ENCODE results near the gene CYB5D1. TPM values are rescaled to one million over a fixed set of nuclear protein-coding genes. Genes with fewer than 3 reads are reported as not detected.

CYB5D1 gene
- total RNA-seq, 6 donors from 2014 or later: 5.2 to 12.4 (median 7.3) TPM

DNA sequence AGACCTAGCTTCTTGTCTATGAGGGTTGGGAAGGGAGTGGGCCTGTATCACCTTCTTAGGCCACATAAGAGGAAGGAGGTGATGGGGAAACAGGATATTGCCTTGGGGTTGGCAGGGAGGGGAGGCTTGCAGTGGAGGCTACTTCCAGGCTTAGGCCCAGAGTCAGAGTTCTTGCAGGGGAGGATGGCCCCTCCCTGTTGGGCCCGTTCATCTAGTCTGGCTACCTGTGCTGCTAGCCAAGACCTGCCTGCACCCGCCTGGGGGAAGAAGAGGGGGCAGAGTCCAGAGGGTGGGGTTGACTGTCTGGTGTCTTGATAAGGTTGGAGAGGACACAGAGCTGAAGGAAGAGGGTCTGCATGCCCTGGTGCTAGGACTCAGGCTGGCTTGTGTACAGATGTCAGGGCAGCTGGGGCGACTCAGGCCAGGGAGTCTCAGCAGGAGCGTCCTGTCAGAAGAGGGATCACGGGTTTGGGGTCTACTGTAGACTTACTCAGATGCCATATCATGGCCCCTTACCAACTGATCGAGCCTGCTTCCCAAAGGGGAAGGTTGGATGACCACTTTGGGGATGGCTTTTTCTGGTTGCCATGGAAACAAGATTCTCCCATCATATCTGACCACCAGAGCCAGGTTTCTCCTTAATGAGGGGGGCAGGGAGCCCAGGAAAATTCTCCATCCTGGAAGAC, 18.5 kb upstream of the CYB5D1 start:
- WGBS, 2 donors: 57 to 66% methylated on average over 5 to 6 of the region's 6 CpGs
- Histone ChIP-seq H3K27ac (peak overlapping the region; percentile 99 to 100 (median 99)), H3K27me3 (no peaks in the 10 kb centered on the region), H3K4me1 (peaks cover 44 to 67% (median 50%) of the 10 kb centered on the region in 4 donors), H3K9me3 (no peaks in the 10 kb centered on the region), H3K4me3 (peak overlapping the region in 1 of 4 donors; percentile 71), H3K36me3 (peaks cover 0 to 3% (median 0%) of the 10 kb centered on the region in 4 donors)
- peak in 1 of 2 donors; percentile 67 for DNase-seq
- no peak for TF ChIP-seq POLR2A (IDR thresholded peaks at IDR 0.05)
- TF ChIP-seq POLR2AphosphoS5 (IDR thresholded peaks at IDR 0.05): peak in 1 of 2 donors; percentile 37
- no peak for ATAC-seq (ENCODE audit: low FRiP score in 2 of 2)

DNA sequence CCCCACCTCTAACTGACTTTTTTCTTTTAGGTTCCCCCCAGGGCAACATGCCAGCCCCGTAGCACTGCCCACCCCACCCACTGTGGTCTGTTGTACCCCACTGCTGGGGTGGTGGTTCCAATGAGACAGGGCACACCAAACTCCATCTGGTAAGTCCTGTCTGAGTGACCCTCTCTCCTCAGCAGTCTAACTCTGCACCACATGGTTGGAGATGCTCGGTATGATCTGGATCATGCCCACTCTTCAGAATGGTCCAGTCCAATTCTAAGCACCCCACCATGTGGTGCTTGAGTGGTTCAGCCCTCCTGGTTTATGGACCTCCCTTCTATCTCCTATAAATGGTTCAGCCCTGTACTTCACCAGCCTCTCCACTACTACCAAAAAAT, 17.9 kb upstream of the CYB5D1 start:
- no peak for TF ChIP-seq POLR2A (IDR thresholded peaks at IDR 0.05)
- TF ChIP-seq POLR2AphosphoS5 (IDR thresholded peaks at IDR 0.05): no peak
- Histone ChIP-seq H3K4me3 (peak overlapping the region in 1 of 4 donors; percentile 71), H3K4me1 (peaks cover 44 to 68% (median 50%) of the 10 kb centered on the region in 4 donors), H3K9me3 (no peaks in the 10 kb centered on the region), H3K27me3 (no peaks in the 10 kb centered on the region), H3K27ac (peak overlapping the region; percentile 99 to 100 (median 99)), H3K36me3 (peaks cover 0 to 3% (median 0%) of the 10 kb centered on the region in 4 donors)
- no peak for DNase-seq
- no peak for ATAC-seq (ENCODE audit: low FRiP score in 2 of 2)
- 68 to 75% methylated on average over 2 of the region's 2 CpGs for WGBS, 2 donors

DNA sequence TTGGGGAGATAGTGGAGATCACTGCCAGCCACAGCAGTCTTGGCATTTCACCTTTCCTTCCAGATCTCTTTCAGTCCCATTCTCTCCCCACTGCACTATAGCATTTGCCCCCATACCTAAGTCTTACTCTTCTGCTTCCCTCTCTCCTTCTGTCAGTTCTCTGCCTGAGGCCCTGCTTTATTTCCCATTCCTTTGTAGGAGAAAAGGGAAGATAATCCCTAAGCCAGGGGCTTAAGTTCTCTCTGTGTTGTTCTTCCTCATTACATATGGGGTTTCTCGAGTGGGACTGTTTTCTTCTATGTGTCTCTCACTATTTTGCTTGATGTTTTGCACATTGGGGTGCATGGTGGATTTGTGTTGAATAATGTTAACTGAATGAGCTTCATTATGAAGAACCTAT, 17.4 kb upstream of the CYB5D1 start:
- H3K4me1 ChIP-seq: peaks cover 50 to 74% (median 56%) of the 10 kb centered on the region in 4 donors
- peak overlapping the region in 1 of 4 donors; percentile 71 for H3K4me3 ChIP-seq

DNA sequence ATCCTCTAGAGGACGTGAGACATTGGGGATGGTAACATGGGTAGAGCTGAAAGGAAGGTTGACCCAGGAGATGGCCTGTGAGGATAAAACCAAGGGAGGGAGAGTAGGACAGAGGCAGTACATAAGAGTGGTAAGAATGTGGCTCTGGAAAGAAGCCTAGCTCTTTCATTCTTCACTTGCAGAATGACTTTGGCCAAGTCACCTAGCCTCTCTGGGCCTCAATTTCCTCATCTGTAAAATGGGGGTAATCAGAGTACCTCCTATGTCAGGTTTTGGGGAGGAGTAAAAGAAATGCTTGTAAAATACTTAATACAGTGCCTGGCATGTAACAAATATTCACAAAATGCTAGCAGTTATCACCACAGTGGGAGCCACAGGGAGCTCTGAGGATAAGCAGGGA, 16.9 kb upstream of the CYB5D1 start:
- TF ChIP-seq POLR2A (IDR thresholded peaks at IDR 0.05): no peak
- TF ChIP-seq POLR2AphosphoS5 (IDR thresholded peaks at IDR 0.05): no peak
- TF ChIP-seq, protein P1, sequence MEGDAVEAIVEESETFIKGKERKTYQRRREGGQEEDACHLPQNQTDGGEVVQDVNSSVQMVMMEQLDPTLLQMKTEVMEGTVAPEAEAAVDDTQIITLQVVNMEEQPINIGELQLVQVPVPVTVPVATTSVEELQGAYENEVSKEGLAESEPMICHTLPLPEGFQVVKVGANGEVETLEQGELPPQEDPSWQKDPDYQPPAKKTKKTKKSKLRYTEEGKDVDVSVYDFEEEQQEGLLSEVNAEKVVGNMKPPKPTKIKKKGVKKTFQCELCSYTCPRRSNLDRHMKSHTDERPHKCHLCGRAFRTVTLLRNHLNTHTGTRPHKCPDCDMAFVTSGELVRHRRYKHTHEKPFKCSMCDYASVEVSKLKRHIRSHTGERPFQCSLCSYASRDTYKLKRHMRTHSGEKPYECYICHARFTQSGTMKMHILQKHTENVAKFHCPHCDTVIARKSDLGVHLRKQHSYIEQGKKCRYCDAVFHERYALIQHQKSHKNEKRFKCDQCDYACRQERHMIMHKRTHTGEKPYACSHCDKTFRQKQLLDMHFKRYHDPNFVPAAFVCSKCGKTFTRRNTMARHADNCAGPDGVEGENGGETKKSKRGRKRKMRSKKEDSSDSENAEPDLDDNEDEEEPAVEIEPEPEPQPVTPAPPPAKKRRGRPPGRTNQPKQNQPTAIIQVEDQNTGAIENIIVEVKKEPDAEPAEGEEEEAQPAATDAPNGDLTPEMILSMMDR (IDR thresholded peaks at IDR 0.05): no peak
- no peak for TF ChIP-seq EP300 (IDR thresholded peaks at IDR 0.05)
- WGBS, 2 donors: 79 to 85% methylated on average over 1 of the region's 1 CpG

More for the DNA sequence above, 17.4 kb upstream of the CYB5D1 start:
- ATAC-seq (ENCODE audit: low FRiP score in 2 of 2): no peak
- Histone ChIP-seq H3K27me3 (no peaks in the 10 kb centered on the region), H3K9me3 (no peaks in the 10 kb centered on the region), H3K27ac (peak overlapping the region in 3 of 4 donors; percentile 99 to 100 (median 99)), H3K36me3 (peaks cover 0 to 5% (median 3%) of the 10 kb centered on the region in 4 donors)
- 29 to 40% methylated on average over 1 of the region's 1 CpG for WGBS, 2 donors
- DNase-seq: no peak
- TF ChIP-seq EP300 (IDR thresholded peaks at IDR 0.05): no peak
- TF ChIP-seq, protein P1 (IDR thresholded peaks at IDR 0.05): no peak
- no peak for TF ChIP-seq POLR2AphosphoS5 (IDR thresholded peaks at IDR 0.05)
- TF ChIP-seq POLR2A (IDR thresholded peaks at IDR 0.05): no peak

DNA sequence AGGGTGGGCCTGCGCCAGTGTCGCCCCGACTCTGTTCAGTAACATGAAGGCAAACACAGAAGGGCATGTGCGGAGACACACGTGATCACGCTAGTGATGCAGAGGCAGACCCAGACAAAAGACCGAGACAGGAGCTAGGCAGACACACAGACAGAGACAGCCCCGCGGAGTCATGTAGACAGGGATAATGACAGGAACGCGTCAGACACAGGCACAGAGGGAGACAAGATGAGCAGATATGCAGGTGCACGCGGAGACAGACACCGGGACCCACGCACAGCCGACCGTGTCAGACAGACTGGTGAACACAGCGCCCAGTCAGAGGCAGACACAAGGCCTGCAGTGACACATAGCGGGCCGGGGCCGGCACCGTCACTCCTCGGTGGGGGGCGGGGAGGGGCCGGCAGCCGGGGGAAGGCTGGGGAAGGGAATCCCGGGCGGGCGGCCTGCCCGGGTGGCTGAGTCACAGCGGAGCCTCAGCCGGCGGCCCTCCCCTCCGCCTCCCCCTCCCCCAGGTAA, 16.3 kb upstream of the CYB5D1 start:
- ATAC-seq (ENCODE audit: low FRiP score in 2 of 2): peak; percentile 62
- peak; percentile 95 to 96 for DNase-seq
- H3K27ac ChIP-seq: peak overlapping the region; percentile 99 to 100 (median 100)
- H3K4me1 ChIP-seq: peaks cover 49 to 76% (median 57%) of the 10 kb centered on the region in 4 donors
- 4 to 13% methylated on average over 11 to 17 of the region's 34 CpGs for WGBS, 2 donors
- H3K4me3 ChIP-seq: peak overlapping the region; percentile 82 to 90 (median 87)
- peaks cover 3 to 15% (median 13%) of the 10 kb centered on the region in 4 donors for H3K36me3 ChIP-seq
- TF ChIP-seq POLR2AphosphoS5 (IDR thresholded peaks at IDR 0.05) (peak; percentile 58 to 67), EP300 (IDR thresholded peaks at IDR 0.05) (no peak), POLR2A (IDR thresholded peaks at IDR 0.05) (peak in 2 of 4 donors; percentile 15 to 51)
- TF ChIP-seq, protein P1 (IDR thresholded peaks at IDR 0.05): peak in 2 of 6 experiments; percentile 27 to 55
- no peaks in the 10 kb centered on the region for H3K9me3 ChIP-seq
- no peaks in the 10 kb centered on the region for H3K27me3 ChIP-seq

More for the DNA sequence above, 16.9 kb upstream of the CYB5D1 start:
- Histone ChIP-seq H3K27me3 (no peaks in the 10 kb centered on the region), H3K9me3 (no peaks in the 10 kb centered on the region), H3K4me1 (peaks cover 51 to 76% (median 59%) of the 10 kb centered on the region in 4 donors), H3K4me3 (peak overlapping the region; percentile 82 to 90 (median 87)), H3K36me3 (peaks cover 0 to 9% (median 7%) of the 10 kb centered on the region in 4 donors), H3K27ac (peak overlapping the region; percentile 99 to 100 (median 100))
- ATAC-seq (ENCODE audit: low FRiP score in 2 of 2) (no peak), DNase-seq (no peak)

All from upper lobe of left lung (tissue), 6 donors.